Activated CD4-positive, CD25-positive, alpha-beta regulatory T cell (primary cell): Measurements from ENCODE around the gene SLC12A2.

Experiments
- DNase-seq, 4 experiments: peaks; one replicate each; lab custom pipeline; 2025; lab: John Stamatoyannopoulos, UW

The SLC12A2 gene

GRCh38 chr5:128097224-128097623, 13.7 kb downstream of the SLC12A2 start:
- DNase-seq = no peak

GRCh38 chr5:128097781-128098180, 14.2 kb downstream of the SLC12A2 start:
- DNase-seq = no peak

DNA sequence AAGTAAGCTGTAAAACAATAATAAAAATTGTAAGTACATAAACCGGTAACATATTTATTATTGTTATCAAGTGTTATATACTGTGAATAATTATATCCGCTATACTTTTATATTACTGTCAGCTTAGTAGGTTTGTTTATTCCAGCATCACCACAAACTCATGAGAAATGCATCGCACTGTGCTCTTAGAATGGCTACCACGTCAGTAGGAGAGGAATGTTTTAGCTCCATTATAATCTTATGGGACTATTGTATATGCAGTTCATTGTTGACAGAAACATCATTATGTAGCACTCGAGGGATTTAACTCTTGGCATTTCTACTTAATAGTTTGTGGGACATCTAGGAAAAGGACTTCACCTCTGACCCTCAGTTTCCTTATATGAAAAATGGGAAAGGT, 16.4 kb downstream of the SLC12A2 start:
- DNase-seq = no peak

DNA sequence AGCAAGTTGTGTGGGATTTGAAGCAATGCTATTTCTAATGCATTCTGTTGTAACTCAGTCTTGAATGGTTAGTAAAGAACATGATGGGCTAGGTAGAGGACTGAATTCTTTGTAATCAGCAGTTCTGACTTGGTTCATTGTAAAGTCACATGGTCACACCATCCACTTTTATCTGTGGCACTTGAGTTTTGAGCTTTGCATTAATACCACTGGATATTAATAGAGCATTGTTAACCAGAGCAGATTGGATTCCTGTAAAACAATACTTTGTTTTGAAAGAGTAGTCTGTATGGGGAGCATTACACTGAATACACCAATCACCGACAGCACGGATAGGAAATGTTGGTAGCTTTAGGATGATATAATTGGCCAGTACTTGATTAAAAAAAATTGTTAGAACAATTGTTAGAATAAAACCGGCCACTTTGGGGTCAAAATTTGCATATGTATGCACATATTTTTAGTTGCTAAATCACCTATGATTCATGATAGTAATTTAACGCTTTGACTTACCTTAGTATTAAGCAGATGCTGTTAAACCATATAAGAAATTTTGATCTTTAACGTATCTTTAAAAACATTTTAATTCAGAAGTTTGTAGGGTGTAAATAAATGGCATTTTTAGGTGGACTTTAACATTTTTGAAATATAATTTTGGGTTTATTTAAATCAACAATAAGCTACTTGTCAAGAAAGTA, 17.4 kb downstream of the SLC12A2 start:
- no peak for DNase-seq

- no peak for DNase-seq
These were observed 18.1 kb downstream of the SLC12A2 start for GRCh38 chr5:128101676-128102075.

DNA sequence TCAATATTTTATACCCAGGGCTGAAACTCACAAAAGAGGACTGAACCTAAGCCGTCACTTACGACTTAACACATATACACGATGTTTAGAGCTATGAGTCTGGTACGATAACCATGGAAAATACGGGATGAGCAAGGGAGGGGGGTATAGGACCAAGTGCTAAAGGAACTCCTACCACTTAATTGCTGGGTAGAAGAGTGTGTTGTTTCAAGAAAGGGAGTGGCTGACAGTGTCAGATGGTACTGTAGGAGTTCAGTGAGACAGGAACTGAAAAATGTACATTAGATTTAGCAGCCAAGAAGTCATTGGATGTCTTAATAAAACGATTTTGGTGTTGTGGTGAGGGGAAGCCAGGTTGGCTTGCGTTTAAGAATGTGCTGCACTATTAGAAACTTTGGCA, 21.6 kb downstream of the SLC12A2 start:
- DNase-seq = no peak

DNA sequence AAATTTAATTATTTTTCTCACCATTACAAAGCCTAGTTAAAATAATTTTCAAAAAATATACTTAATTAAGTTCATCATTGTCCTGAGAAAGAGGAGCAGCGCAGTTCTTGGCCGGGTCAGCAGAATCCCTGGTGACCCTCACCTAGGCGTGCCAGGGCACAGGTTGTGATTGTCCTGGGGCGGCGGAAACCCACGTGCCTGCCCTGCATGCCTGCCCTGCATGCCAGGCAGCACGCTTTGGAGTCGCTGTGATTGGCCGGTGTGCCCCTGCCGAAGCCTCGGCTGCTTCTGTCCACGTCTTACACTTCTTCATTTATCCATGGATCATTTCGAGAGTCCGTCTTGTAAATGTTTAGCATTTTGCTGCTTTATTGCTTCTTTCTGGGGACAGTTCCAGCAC, 25.6 kb downstream of the SLC12A2 start:
- no peak for DNase-seq

DNA sequence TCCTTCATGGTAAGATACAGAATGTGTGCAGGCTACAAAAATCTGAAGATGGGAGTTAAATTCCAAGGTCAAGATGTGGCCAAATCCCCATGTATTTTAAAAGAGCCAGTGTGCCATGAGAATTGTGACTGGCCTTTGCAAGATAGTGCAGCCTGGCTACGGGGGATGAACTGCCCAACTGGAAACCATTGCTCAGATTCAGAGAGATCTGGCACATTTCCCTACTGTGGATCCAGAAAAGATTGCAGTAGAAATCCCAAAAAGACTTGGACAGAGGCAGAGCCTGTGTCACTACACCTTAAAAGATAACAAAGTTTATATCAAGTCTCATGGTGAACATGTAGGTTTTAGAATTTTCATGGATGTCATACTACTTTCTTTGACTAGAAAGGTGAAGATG, 26.2 kb downstream of the SLC12A2 start:
- DNase-seq = no peak

- no peak for DNase-seq
These were observed 28.4 kb downstream of the SLC12A2 start for GRCh38 chr5:128111818-128112448.

DNA sequence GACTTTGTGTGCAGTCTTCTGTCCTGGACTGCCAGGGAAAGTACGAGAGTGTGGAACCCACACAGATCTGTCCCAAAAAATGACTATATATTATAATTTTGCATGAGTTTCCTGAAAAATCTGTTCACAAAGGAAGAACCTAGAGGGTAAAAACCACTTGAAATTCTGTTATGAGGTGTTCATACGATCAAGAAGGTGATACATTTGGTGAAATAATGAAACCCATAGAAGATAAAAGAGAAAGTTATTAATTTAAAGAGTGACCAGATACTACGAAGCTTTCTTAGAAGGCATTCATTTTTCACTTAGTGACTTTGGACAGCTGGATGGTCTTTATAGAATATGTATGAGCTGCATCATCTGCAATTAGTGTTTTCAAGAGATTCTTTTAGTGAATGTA, 32.9 kb downstream of the SLC12A2 start:
- DNase-seq = no peak

- DNase-seq = no peak
These were observed 34.6 kb downstream of the SLC12A2 start for GRCh38 chr5:128118214-128118613.

- DNase-seq = no peak
These were observed 38.1 kb downstream of the SLC12A2 start for GRCh38 chr5:128121651-128122050.

DNA sequence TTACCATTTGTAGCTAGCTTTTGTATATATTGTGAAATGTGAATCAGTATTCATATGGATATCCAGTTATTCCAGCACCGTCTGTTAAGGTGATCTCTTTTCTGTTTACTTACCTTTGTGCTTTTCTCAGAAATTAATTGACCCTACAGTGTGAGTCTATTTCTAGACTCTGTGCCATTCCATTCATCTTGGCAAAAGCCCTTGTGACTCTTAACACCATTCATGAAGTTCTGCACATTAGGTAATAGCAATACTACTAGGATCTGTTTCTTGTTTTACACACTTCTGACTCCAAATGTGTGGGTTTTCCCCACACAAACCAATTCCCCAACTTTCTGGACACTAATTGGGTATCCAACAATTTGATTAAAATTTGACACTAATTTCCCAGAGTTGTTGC, 40.4 kb downstream of the SLC12A2 start:
- DNase-seq = no peak

DNA sequence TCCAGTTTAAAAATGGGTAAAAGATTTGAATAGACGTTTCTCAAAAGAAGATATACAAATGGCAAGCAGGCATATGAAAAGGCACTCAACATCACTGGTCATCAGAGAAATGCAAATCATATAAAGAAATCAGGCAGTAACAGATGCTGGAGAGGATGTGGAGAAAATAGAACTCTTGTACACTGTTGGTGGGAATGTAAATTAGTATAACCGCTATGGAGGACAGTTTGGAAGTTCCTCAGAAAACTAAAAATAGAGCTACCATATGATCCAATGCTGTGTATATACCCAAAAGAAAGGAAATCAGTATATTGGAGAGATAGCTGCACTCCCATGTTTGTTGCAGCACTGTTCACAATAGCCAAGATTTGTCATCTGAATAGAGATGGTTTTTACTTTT, 42.7 kb downstream of the SLC12A2 start:
- DNase-seq = no peak

DNA sequence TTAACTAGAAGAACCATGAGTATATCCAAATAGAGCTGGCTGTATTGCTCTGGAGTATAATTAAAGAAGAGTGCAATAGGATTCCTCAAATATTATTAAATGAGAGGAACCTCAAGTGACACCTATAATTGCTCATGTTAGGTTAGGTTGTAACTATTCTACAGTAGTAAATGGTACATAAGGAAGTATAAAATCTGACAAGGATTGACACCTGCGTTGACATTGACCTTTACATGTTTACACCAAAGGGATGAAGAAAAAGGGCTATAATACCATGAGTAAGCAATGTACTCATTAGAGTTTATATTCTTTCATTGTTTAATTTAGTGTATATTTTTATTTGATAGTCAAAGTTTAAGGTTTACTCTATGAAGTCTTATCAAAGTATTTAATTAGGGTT, 48.9 kb downstream of the SLC12A2 start:
- DNase-seq = no peak

- no peak for DNase-seq
These were observed 51.7 kb downstream of the SLC12A2 start for GRCh38 chr5:128135286-128135685.

- no peak for DNase-seq
These were observed 60.3 kb downstream of the SLC12A2 start for GRCh38 chr5:128143911-128144310.

DNA sequence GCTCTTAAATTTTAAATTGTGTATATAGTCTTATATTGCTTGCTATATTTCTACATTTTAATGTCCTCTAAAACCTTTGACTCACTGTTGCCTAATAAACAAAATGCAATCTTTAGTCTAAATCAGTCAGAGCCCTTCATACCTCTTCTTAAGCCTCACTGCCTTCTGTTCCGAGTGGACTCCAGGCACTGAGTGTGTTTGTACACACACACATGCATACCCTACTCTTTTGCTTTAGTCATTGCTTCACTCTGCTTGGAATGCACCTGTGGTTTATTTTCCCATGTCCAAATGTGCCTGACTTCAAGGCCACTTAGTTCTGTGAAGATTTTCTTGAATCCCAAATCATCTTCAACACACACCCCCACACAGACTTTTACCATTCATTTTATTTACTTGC, 60.9 kb downstream of the SLC12A2 start:
- no peak for DNase-seq

- no peak for DNase-seq
These were observed 63.1 kb downstream of the SLC12A2 start for GRCh38 chr5:128146671-128147070.

GRCh38 chr5:128154943-128155342, 71.4 kb downstream of the SLC12A2 start:
- no peak for DNase-seq

DNA sequence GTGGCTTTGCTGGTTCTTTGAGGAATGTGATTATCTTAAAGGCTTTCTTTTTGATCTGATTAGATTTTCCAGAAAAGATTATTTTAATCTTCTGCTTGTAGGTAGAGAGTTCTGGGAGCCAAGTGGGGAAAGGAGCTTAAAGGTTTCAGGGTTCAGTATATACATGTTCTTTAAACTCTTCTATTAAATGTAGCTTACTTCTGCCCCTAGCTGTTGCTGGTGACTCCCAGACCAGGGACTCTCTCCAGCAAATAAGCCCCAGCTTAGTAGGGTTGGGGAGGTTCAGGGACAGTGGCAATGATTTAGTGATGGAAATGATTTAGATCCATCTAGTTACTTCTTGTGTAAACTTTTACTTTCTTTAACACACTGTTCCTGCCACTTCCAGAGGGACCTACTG, 72.2 kb downstream of the SLC12A2 start:
- no peak for DNase-seq

- no peak for DNase-seq
These were observed 73.0 kb downstream of the SLC12A2 start for GRCh38 chr5:128156521-128156920.

- DNase-seq = no peak
These were observed 74.8 kb downstream of the SLC12A2 start for GRCh38 chr5:128158342-128158741.

GRCh38 chr5:128163991-128164390, 80.4 kb downstream of the SLC12A2 start:
- no peak for DNase-seq
